ENCODE data around the gene AP1G2. TPM values are rescaled to one million over a fixed set of nuclear protein-coding genes. Genes with fewer than 3 reads are reported as not detected.
"Not testable (repeated sequence)": the region's sequence is repeated elsewhere in the genome, so short reads cannot be mapped to it uniquely, and the experiment has no call there.

AP1G2 gene
- total RNA-seq, 1 donor from 2014 or later: 93.4 TPM

- no peaks in the 10 kb centered on the region for H3K27me3 ChIP-seq (ENCODE audit: control insufficient read depth, insufficient read depth, low read length)
- DNase-seq (ENCODE audit: low read depth): no peak
- TF ChIP-seq CTCF (IDR thresholded peaks at IDR 0.05; ENCODE audit: insufficient read depth, low read length, poor library complexity, severe bottlenecking): no peak
- no peaks in the 10 kb centered on the region for H3K36me3 ChIP-seq (ENCODE audit: control insufficient read depth, insufficient read depth, low read length)
- no peak overlapping the region for H3K4me3 ChIP-seq (ENCODE audit: low read depth, low read length)
Measured at GRCh38 chr14:23612354-23612732, 44.8 kb upstream of the AP1G2 start.

GRCh38 chr14:23610815-23611289 lies 43.3 kb upstream of the AP1G2 start:
- H3K27me3 ChIP-seq (ENCODE audit: control insufficient read depth, insufficient read depth, low read length): peaks cover 2% of the 10 kb centered on the region
- DNase-seq (ENCODE audit: low read depth): no peak
- TF ChIP-seq CTCF (IDR thresholded peaks at IDR 0.05; ENCODE audit: insufficient read depth, low read length, poor library complexity, severe bottlenecking): no peak
- H3K36me3 ChIP-seq (ENCODE audit: control insufficient read depth, insufficient read depth, low read length): no peaks in the 10 kb centered on the region
- H3K4me3 ChIP-seq (ENCODE audit: low read depth, low read length): no peak overlapping the region

GRCh38 chr14:23610090-23610814 lies 42.7 kb upstream of the AP1G2 start:
- no peak for DNase-seq (ENCODE audit: low read depth)
- Histone ChIP-seq H3K27me3 (ENCODE audit: control insufficient read depth, insufficient read depth, low read length) (peaks cover 2% of the 10 kb centered on the region), H3K4me3 (ENCODE audit: low read depth, low read length) (no peak overlapping the region), H3K36me3 (ENCODE audit: control insufficient read depth, insufficient read depth, low read length) (no peaks in the 10 kb centered on the region)
- TF ChIP-seq CTCF (IDR thresholded peaks at IDR 0.05; ENCODE audit: insufficient read depth, low read length, poor library complexity, severe bottlenecking): no peak

GRCh38 chr14:23609411-23610089 lies 42.0 kb upstream of the AP1G2 start:
- H3K4me3 ChIP-seq (ENCODE audit: low read depth, low read length); H3K27me3 ChIP-seq (ENCODE audit: control insufficient read depth, insufficient read depth, low read length); H3K36me3 ChIP-seq (ENCODE audit: control insufficient read depth, insufficient read depth, low read length); DNase-seq (ENCODE audit: low read depth): not testable (repeated sequence)

GRCh38 chr14:23609001-23609400 lies 41.4 kb upstream of the AP1G2 start:
- no peak for TF ChIP-seq CTCF (IDR thresholded peaks at IDR 0.05; ENCODE audit: insufficient read depth, low read length, poor library complexity, severe bottlenecking)
- H3K4me3 ChIP-seq (ENCODE audit: low read depth, low read length): no peak overlapping the region
- H3K27me3 ChIP-seq (ENCODE audit: control insufficient read depth, insufficient read depth, low read length): peaks cover 2% of the 10 kb centered on the region
- no peak for DNase-seq (ENCODE audit: low read depth)
- no peaks in the 10 kb centered on the region for H3K36me3 ChIP-seq (ENCODE audit: control insufficient read depth, insufficient read depth, low read length)

- no peak for TF ChIP-seq CTCF (IDR thresholded peaks at IDR 0.05; ENCODE audit: insufficient read depth, low read length, poor library complexity, severe bottlenecking)
- H3K36me3 ChIP-seq (ENCODE audit: control insufficient read depth, insufficient read depth, low read length): no peaks in the 10 kb centered on the region
- H3K4me3 ChIP-seq (ENCODE audit: low read depth, low read length): no peak overlapping the region
- DNase-seq (ENCODE audit: low read depth): no peak
- H3K27me3 ChIP-seq (ENCODE audit: control insufficient read depth, insufficient read depth, low read length): peaks cover 2% of the 10 kb centered on the region
Measured at GRCh38 chr14:23608454-23608853, 40.9 kb upstream of the AP1G2 start.
